ENCODE measurements around the gene ZHX3. TPM values are rescaled to one million over a fixed set of nuclear protein-coding genes. Genes with fewer than 3 reads are reported as not detected.

ZHX3 gene
- total and polyA plus RNA-seq, 4 donors = 3.2 to 30.0 (median 8.0) TPM

DNA sequence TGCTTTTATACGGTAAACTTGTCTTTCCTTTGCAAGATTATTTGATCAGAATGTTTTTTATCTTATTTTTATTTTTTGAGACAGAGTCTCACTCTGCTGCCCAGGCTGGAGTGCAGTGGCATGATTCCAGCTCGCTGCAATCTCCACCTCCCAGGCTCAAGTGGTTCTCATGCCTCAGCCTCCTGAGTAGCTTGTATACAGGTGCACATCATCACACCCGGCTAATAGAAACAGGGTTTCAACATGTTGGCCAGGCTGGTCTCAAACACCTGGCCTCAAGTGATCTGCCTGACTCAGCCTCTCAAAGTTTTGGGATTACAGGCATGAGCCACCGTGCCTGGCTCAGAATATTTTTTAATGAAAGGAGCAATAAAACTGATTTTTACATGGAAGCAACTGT is 14.2 kb upstream of the ZHX3 start (continued):
- TF ChIP-seq, protein P1, sequence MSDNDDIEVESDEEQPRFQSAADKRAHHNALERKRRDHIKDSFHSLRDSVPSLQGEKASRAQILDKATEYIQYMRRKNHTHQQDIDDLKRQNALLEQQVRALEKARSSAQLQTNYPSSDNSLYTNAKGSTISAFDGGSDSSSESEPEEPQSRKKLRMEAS (IDR thresholded peaks at IDR 0.05) = no peak
- no peak for TF ChIP-seq NR2F2 (IDR thresholded peaks at IDR 0.05)
- TF ChIP-seq JUND (IDR thresholded peaks at IDR 0.05) = no peak
- TF ChIP-seq GABPA (IDR thresholded peaks at IDR 0.05 in 1 of 2, conservative IDR thresholded peaks at IDR 0.05 in 1 of 2) = no peak

- Histone ChIP-seq H3K36me3 (ENCODE audit: control insufficient read depth in 4 of 4, insufficient read depth in 3 of 4, low read depth in 1 of 4, low read length in 3 of 4) (no peaks in the 10 kb centered on the region), H3K27me3 (ENCODE audit: control insufficient read depth in 4 of 4, insufficient read depth in 4 of 4, low read length in 3 of 4) (no peaks in the 10 kb centered on the region), H3K9me3 (ENCODE audit: control insufficient read depth in 4 of 4, low read length in 3 of 4) (no peaks in the 10 kb centered on the region), H3K27ac (ENCODE audit: low read depth in 1 of 2, low read length in 2 of 2) (no peak overlapping the region), H3K4me3 (ENCODE audit: low read depth in 1 of 3, low read length in 3 of 3) (no peak overlapping the region), H3K9ac (ENCODE audit: low read depth in 1 of 2, low read length in 2 of 2) (no peak overlapping the region), H3K4me1 (ENCODE audit: control insufficient read depth in 4 of 4, insufficient read depth in 4 of 4, low read length in 3 of 4) (no peaks in the 10 kb centered on the region)
- WGBS = 96% methylated on average over 1 of the region's 1 CpG
- DNase-seq (ENCODE audit: low spot score) = no peak
- TF ChIP-seq, protein P2, sequence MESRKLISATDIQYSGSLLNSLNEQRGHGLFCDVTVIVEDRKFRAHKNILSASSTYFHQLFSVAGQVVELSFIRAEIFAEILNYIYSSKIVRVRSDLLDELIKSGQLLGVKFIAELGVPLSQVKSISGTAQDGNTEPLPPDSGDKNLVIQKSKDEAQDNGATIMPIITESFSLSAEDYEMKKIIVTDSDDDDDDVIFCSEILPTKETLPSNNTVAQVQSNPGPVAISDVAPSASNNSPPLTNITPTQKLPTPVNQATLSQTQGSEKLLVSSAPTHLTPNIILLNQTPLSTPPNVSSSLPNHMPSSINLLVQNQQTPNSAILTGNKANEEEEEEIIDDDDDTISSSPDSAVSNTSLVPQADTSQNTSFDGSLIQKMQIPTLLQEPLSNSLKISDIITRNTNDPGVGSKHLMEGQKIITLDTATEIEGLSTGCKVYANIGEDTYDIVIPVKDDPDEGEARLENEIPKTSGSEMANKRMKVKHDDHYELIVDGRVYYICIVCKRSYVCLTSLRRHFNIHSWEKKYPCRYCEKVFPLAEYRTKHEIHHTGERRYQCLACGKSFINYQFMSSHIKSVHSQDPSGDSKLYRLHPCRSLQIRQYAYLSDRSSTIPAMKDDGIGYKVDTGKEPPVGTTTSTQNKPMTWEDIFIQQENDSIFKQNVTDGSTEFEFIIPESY (IDR thresholded peaks at IDR 0.05) = no peak
- TF ChIP-seq HNF4A (conservative IDR thresholded peaks at IDR 0.05) (no peak), FOXA1 (IDR thresholded peaks at IDR 0.05) (no peak), YY1 (IDR thresholded peaks at IDR 0.05) (no peak), RAD21 (IDR thresholded peaks at IDR 0.05) (no peak), HNF4G (IDR thresholded peaks at IDR 0.05) (no peak), SP1 (IDR thresholded peaks at IDR 0.05) (no peak)
These were observed 13.4 kb upstream of the ZHX3 start for GRCh38 chr20:41330941-41331340.

GRCh38 chr20:41330343-41330720 is 12.8 kb upstream of the ZHX3 start:
- DNase-seq (ENCODE audit: low spot score) = no peak

GRCh38 chr20:41329435-41330342 is 12.2 kb upstream of the ZHX3 start:
- Histone ChIP-seq H3K27me3 (ENCODE audit: control insufficient read depth in 4 of 4, insufficient read depth in 4 of 4, low read length in 3 of 4) (no peaks in the 10 kb centered on the region), H3K9ac (ENCODE audit: low read depth in 1 of 2, low read length in 2 of 2) (no peak overlapping the region), H3K4me1 (ENCODE audit: control insufficient read depth in 4 of 4, insufficient read depth in 4 of 4, low read length in 3 of 4) (no peaks in the 10 kb centered on the region), H3K4me3 (ENCODE audit: low read depth in 1 of 3, low read length in 3 of 3) (no peak overlapping the region), H3K27ac (ENCODE audit: low read depth in 1 of 2, low read length in 2 of 2) (peak overlapping the region; percentile 64 to 73), H3K9me3 (ENCODE audit: control insufficient read depth in 4 of 4, low read length in 3 of 4) (no peaks in the 10 kb centered on the region), H3K36me3 (ENCODE audit: control insufficient read depth in 4 of 4, insufficient read depth in 3 of 4, low read depth in 1 of 4, low read length in 3 of 4) (no peaks in the 10 kb centered on the region)
- 59% methylated on average over 14 of the region's 14 CpGs for WGBS
- DNase-seq (ENCODE audit: low spot score) = no peak
- TF ChIP-seq SP1 (IDR thresholded peaks at IDR 0.05) (peak; percentile 51), JUND (IDR thresholded peaks at IDR 0.05) (peak; percentile 34 to 64), FOXA2 (IDR thresholded peaks at IDR 0.05) (no peak), NR2F2 (IDR thresholded peaks at IDR 0.05) (peak; percentile 60), HNF4A (conservative IDR thresholded peaks at IDR 0.05) (no peak), TAF1 (conservative IDR thresholded peaks at IDR 0.05) (no peak), RXRA (IDR thresholded peaks at IDR 0.05) (peak in 1 of 2 donors; percentile 16), CTCF (IDR thresholded peaks at IDR 0.05; ENCODE audit: low read depth, low read length, missing input control) (no peak), RAD21 (IDR thresholded peaks at IDR 0.05) (peak; percentile 30 to 37)
- TF ChIP-seq, protein P1 (IDR thresholded peaks at IDR 0.05) = peak; percentile 58
- TF ChIP-seq, protein P3, sequence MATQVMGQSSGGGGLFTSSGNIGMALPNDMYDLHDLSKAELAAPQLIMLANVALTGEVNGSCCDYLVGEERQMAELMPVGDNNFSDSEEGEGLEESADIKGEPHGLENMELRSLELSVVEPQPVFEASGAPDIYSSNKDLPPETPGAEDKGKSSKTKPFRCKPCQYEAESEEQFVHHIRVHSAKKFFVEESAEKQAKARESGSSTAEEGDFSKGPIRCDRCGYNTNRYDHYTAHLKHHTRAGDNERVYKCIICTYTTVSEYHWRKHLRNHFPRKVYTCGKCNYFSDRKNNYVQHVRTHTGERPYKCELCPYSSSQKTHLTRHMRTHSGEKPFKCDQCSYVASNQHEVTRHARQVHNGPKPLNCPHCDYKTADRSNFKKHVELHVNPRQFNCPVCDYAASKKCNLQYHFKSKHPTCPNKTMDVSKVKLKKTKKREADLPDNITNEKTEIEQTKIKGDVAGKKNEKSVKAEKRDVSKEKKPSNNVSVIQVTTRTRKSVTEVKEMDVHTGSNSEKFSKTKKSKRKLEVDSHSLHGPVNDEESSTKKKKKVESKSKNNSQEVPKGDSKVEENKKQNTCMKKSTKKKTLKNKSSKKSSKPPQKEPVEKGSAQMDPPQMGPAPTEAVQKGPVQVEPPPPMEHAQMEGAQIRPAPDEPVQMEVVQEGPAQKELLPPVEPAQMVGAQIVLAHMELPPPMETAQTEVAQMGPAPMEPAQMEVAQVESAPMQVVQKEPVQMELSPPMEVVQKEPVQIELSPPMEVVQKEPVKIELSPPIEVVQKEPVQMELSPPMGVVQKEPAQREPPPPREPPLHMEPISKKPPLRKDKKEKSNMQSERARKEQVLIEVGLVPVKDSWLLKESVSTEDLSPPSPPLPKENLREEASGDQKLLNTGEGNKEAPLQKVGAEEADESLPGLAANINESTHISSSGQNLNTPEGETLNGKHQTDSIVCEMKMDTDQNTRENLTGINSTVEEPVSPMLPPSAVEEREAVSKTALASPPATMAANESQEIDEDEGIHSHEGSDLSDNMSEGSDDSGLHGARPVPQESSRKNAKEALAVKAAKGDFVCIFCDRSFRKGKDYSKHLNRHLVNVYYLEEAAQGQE (IDR thresholded peaks at IDR 0.05) = peak; percentile 33

More at GRCh38 chr20:41330343-41330720, 12.8 kb upstream of the ZHX3 start:
- no peaks in the 10 kb centered on the region for H3K36me3 ChIP-seq (ENCODE audit: control insufficient read depth in 4 of 4, insufficient read depth in 3 of 4, low read depth in 1 of 4, low read length in 3 of 4)
- H3K9me3 ChIP-seq (ENCODE audit: control insufficient read depth in 4 of 4, low read length in 3 of 4) = no peaks in the 10 kb centered on the region
- H3K27me3 ChIP-seq (ENCODE audit: control insufficient read depth in 4 of 4, insufficient read depth in 4 of 4, low read length in 3 of 4) = no peaks in the 10 kb centered on the region
- 92% methylated on average over 5 of the region's 5 CpGs for WGBS
- TF ChIP-seq FOXA1 (IDR thresholded peaks at IDR 0.05) (no peak), RAD21 (IDR thresholded peaks at IDR 0.05) (no peak)
- H3K9ac ChIP-seq (ENCODE audit: low read depth in 1 of 2, low read length in 2 of 2) = no peak overlapping the region
- no peak overlapping the region for H3K4me3 ChIP-seq (ENCODE audit: low read depth in 1 of 3, low read length in 3 of 3)
- no peak overlapping the region for H3K27ac ChIP-seq (ENCODE audit: low read depth in 1 of 2, low read length in 2 of 2)
- no peaks in the 10 kb centered on the region for H3K4me1 ChIP-seq (ENCODE audit: control insufficient read depth in 4 of 4, insufficient read depth in 4 of 4, low read length in 3 of 4)

Measured in liver (tissue), 9 donors.